CD14-positive monocyte (primary cell): ENCODE results near the gene TRAPPC8. TPM values are rescaled to one million over a fixed set of nuclear protein-coding genes. Genes with fewer than 3 reads are reported as not detected.

Experiments used
- DNase-seq, 3 donors: peaks; one replicate each; pipeline ENCODE4 v3.0.0-alpha.2; 2011 to 2022
- H2AFZ ChIP-seq: 2 replicates; pipeline ENCODE4 v1.6.0; 2012; ENCODE audit warnings: mild to moderate bottlenecking, low read depth, low read length, inconsistent platforms; ENCODE audit not compliant: insufficient read depth, poor library complexity, severe bottlenecking
- H3K27ac ChIP-seq, 2 donors: 1 replicate in 1 of 2; 2 replicates in 1 of 2; pipeline ENCODE4 v1.5.1; 2012 to 2013; ENCODE audit warnings: low read length in 2 of 2, control low read depth in 1 of 2, inconsistent platforms in 1 of 2, low read depth in 1 of 2, mild to moderate bottlenecking in 1 of 2
- H3K27me3 ChIP-seq, 2 donors: one replicate each; pipeline versions ENCODE4 v1.6.0 to v1.6.1; 2011 to 2013; ENCODE audit warnings: low read length in 2 of 2; ENCODE audit not compliant: control insufficient read depth in 2 of 2, insufficient read depth in 2 of 2
- H3K36me3 ChIP-seq, 2 donors: replicated peaks in 1 of 2; 1 replicate in 1 of 2; 2 replicates in 1 of 2; pipeline versions ENCODE4 v1.5.1 to v1.6.1; 2012 to 2013; ENCODE audit warnings: low read length in 2 of 2, control low read depth in 1 of 2, inconsistent platforms in 1 of 2, mild to moderate bottlenecking in 1 of 2; ENCODE audit not compliant: insufficient read depth in 2 of 2, control insufficient read depth in 1 of 2
- H3K4me1 ChIP-seq, 2 donors: 1 replicate in 1 of 2; 2 replicates in 1 of 2; pipeline versions ENCODE4 v1.5.1 to v1.6.1; 2012 to 2013; ENCODE audit warnings: low read length in 2 of 2, control low read depth in 1 of 2, inconsistent platforms in 1 of 2, mild to moderate bottlenecking in 1 of 2, moderate library complexity in 1 of 2; ENCODE audit not compliant: insufficient read depth in 2 of 2, control insufficient read depth in 1 of 2
- H3K4me2 ChIP-seq: replicated peaks from 2 replicates; pipeline ENCODE3; 2012; ENCODE audit warnings: low read length, moderate library complexity, mild to moderate bottlenecking; ENCODE audit not compliant: poor library complexity, severe bottlenecking; ENCODE audit errors: extremely low read depth
- H3K4me3 ChIP-seq, 3 experiments: fragments of 200-600 bp in 1 of 3; sonication (generic) in 1 of 3; replicated peaks in 1 of 3; 1 replicate in 2 of 3; 2 replicates in 1 of 3; pipeline ENCODE4 v1.5.1; 2011 to 2013; ENCODE audit warnings: low read length in 3 of 3, mild to moderate bottlenecking in 3 of 3, control low read depth in 2 of 3, low read depth in 2 of 3, inconsistent platforms in 1 of 3, moderate library complexity in 1 of 3
- H3K79me2 ChIP-seq: 2 replicates; pipeline ENCODE4 v1.6.0; 2012; ENCODE audit warnings: mild to moderate bottlenecking, control low read depth, inconsistent platforms, low read length, moderate library complexity; ENCODE audit not compliant: insufficient read depth
- H3K9ac ChIP-seq: 2 replicates; pipeline ENCODE4 v1.6.0; 2017; ENCODE audit warnings: low read length, mild to moderate bottlenecking; ENCODE audit not compliant: insufficient read depth, poor library complexity, severe bottlenecking
- H3K9me3 ChIP-seq, 2 donors: replicated peaks in 1 of 2; 1 replicate in 1 of 2; 2 replicates in 1 of 2; pipeline versions ENCODE4 v1.5.1 to v1.6.1; 2012 to 2013; ENCODE audit warnings: low read length in 2 of 2, control low read depth in 1 of 2; ENCODE audit not compliant: control insufficient read depth in 1 of 2, insufficient read depth in 1 of 2
- H4K20me1 ChIP-seq: 2 replicates; pipeline ENCODE4 v1.6.0; 2012; ENCODE audit warnings: mild to moderate bottlenecking, low read length, control low read depth, moderate library complexity; ENCODE audit not compliant: insufficient read depth
- H3K27ac Mint-ChIP-seq, 7 donors: one replicate each; pipeline ENCODE4 v1.8.0; 2020; ENCODE audit warnings: mild to moderate bottlenecking in 7 of 7, mixed read lengths in 7 of 7, moderate library complexity in 6 of 7, inconsistent platforms in 2 of 7
- H3K27me3 Mint-ChIP-seq, 3 donors: one replicate each; pipeline ENCODE4 v1.8.0; 2021 to 2022; ENCODE audit warnings: low read depth in 3 of 3, mild to moderate bottlenecking in 3 of 3, mixed read lengths in 3 of 3, moderate library complexity in 3 of 3, inconsistent platforms in 1 of 3
- H3K36me3 Mint-ChIP-seq, 2 donors: one replicate each; pipeline ENCODE4 v1.8.0; 2020; ENCODE audit warnings: mixed read lengths in 2 of 2, inconsistent platforms in 1 of 2, mild to moderate bottlenecking in 1 of 2
- H3K4me1 Mint-ChIP-seq: one replicate; pipeline ENCODE4 v1.8.0; 2020; ENCODE audit warnings: mild to moderate bottlenecking, mixed read lengths
- H3K4me3 Mint-ChIP-seq, 2 donors: one replicate each; pipeline ENCODE4 v1.8.0; 2020; ENCODE audit warnings: mild to moderate bottlenecking in 2 of 2, mixed read lengths in 2 of 2, moderate library complexity in 1 of 2
- H3K9me3 Mint-ChIP-seq, 7 donors: one replicate each; pipeline ENCODE4 v1.8.0; 2020 to 2022; ENCODE audit warnings: mixed read lengths in 7 of 7, mild to moderate bottlenecking in 6 of 7, moderate library complexity in 6 of 7, inconsistent platforms in 2 of 7
- CTCF ChIP-seq: fragments of 200-600 bp; IDR thresholded peaks from one replicate; pipeline ENCODE4 v1.8.0; 2022; ENCODE audit warnings: antibody characterized with exemption, mild to moderate bottlenecking
- WGBS: methylation state at CpG from one replicate; pipeline ENCODE4 v1.1.5; 2013; ENCODE audit warnings: missing lambda C conversion rate; ENCODE audit not compliant: insufficient coverage; 5-methylcytosine and 5-hydroxymethylcytosine counted together
- intact Hi-C, 2 donors: fragments of 100-400 bp; cut with micrococcal nuclease; formaldehyde crosslinking; loops; one replicate each; pipeline versions ENCODE4 v1.15.0 to v1.15.1; 2023
- polyA plus RNA-seq, 3 donors: library from polyadenylated mRNA; depleted of rRNA in 1 of 3; unstranded in 2 of 3; stranded (reverse) in 1 of 3; fragments of 300-500 nt in 2 of 3; fragments of >200 nt in 1 of 3; fragmentation: Illumina TruSeq in 2 of 3; gene quantifications; 1 replicate in 2 of 3; 2 replicates in 1 of 3; pipeline ENCODE4 v1.2.3, GENCODE V29; 2012 to 2021

The TRAPPC8 gene
- polyA plus RNA-seq, 3 donors = 16.2 to 52.7 (median 22.1) TPM

- no peak for TF ChIP-seq CTCF
- WGBS = 92% methylated on average over 3 of the region's 3 CpGs
- H3K79me2 ChIP-seq = no peaks in the 10 kb centered on the region
- H3K4me2 ChIP-seq = no peak overlapping the region
- H2AFZ ChIP-seq = no peak overlapping the region
- no peak overlapping the region for H3K4me3 ChIP-seq
- no peaks in the 10 kb centered on the region for H3K4me1 Mint-ChIP-seq
- H3K9me3 Mint-ChIP-seq = peaks cover 13 to 19% (median 17%) of the 10 kb centered on the region in 7 donors
- H4K20me1 ChIP-seq = no peaks in the 10 kb centered on the region
- no peak overlapping the region for H3K9ac ChIP-seq
- H3K36me3 Mint-ChIP-seq = no peaks in the 10 kb centered on the region
- peaks cover 0 to 1% (median 1%) of the 10 kb centered on the region in 3 donors for H3K27me3 Mint-ChIP-seq
- DNase-seq = no peak
- H3K4me1 ChIP-seq = no peaks in the 10 kb centered on the region
- H3K27ac Mint-ChIP-seq = peak overlapping the region in 1 of 7 donors; percentile 53
- peaks cover 11 to 12% of the 10 kb centered on the region in 2 donors for H3K9me3 ChIP-seq
- no peak overlapping the region for H3K4me3 Mint-ChIP-seq
- no peaks in the 10 kb centered on the region for H3K27me3 ChIP-seq
- intact Hi-C loops = no loop called here
- no peaks in the 10 kb centered on the region for H3K36me3 ChIP-seq
- no peak overlapping the region for H3K27ac ChIP-seq
These were observed 40.1 kb upstream of the TRAPPC8 start for GRCh38 chr18:31983020-31983419.

GRCh38 chr18:31980863-31981262, 37.9 kb upstream of the TRAPPC8 start:
- H3K27me3 ChIP-seq = no peaks in the 10 kb centered on the region
- peaks cover 0 to 1% (median 0%) of the 10 kb centered on the region in 3 donors for H3K27me3 Mint-ChIP-seq
- H3K9me3 ChIP-seq = peaks cover 20 to 21% of the 10 kb centered on the region in 2 donors
- no peak overlapping the region for H3K9ac ChIP-seq
- DNase-seq = no peak
- H3K36me3 Mint-ChIP-seq = no peaks in the 10 kb centered on the region
- no peak for TF ChIP-seq CTCF
- no peaks in the 10 kb centered on the region for H3K36me3 ChIP-seq
- intact Hi-C loops = no loop called here
- H3K79me2 ChIP-seq = no peaks in the 10 kb centered on the region
- no peak overlapping the region for H3K4me3 ChIP-seq
- no peak overlapping the region for H3K4me2 ChIP-seq
- peaks cover 18 to 34% (median 28%) of the 10 kb centered on the region in 7 donors for H3K9me3 Mint-ChIP-seq
- H3K27ac Mint-ChIP-seq = no peak overlapping the region
- no peaks in the 10 kb centered on the region for H3K4me1 ChIP-seq
- H3K4me1 Mint-ChIP-seq = no peaks in the 10 kb centered on the region
- H3K27ac ChIP-seq = no peak overlapping the region
- H4K20me1 ChIP-seq = no peaks in the 10 kb centered on the region
- H3K4me3 Mint-ChIP-seq = no peak overlapping the region
- H2AFZ ChIP-seq = no peak overlapping the region
